Measurements from ENCODE around the gene AGAP2. TPM values are rescaled to one million over a fixed set of nuclear protein-coding genes. Genes with fewer than 3 reads are reported as not detected.
"Not testable (repeated sequence)": the region's sequence is repeated elsewhere in the genome, so short reads cannot be mapped to it uniquely, and the experiment has no call there.

Gene AGAP2
- total RNA-seq, 1 donor: 0.72 TPM

GRCh38 chr12:57688931-57689330 lies 49.6 kb downstream of the AGAP2 start:
- Histone ChIP-seq H3K27ac (ENCODE audit: low read depth, low read length) (no peak overlapping the region), H3K4me1 (ENCODE audit: insufficient read depth, low read length) (no peaks in the 10 kb centered on the region), H3K9me3 (ENCODE audit: low read depth, low read length) (no peaks in the 10 kb centered on the region), H2AFZ (ENCODE audit: low read length) (no peak overlapping the region), H4K20me1 (ENCODE audit: insufficient read depth, low read length) (no peaks in the 10 kb centered on the region), H3K36me3 (ENCODE audit: insufficient read depth, low read length) (no peaks in the 10 kb centered on the region), H3K4me2 (ENCODE audit: insufficient read depth, low read length) (no peak overlapping the region), H3K79me2 (ENCODE audit: insufficient read depth, low read length) (no peaks in the 10 kb centered on the region), H3K27me3 (ENCODE audit: insufficient read depth, low read length) (peaks cover 10% of the 10 kb centered on the region), H3K4me3 (ENCODE audit: insufficient read depth, low read length) (no peak overlapping the region)
- TF ChIP-seq CTCF (IDR thresholded peaks at IDR 0.05; ENCODE audit: extremely low read depth, low read depth, low read length): no peak
- no peak for DNase-seq (ENCODE audit: insufficient read length, low spot score, missing footprints)

GRCh38 chr12:57687862-57688261 lies 50.7 kb downstream of the AGAP2 start:
- H3K9me3 ChIP-seq (ENCODE audit: low read depth, low read length): no peaks in the 10 kb centered on the region
- H3K36me3 ChIP-seq (ENCODE audit: insufficient read depth, low read length): no peaks in the 10 kb centered on the region
- H3K4me3 ChIP-seq (ENCODE audit: insufficient read depth, low read length): no peak overlapping the region
- H2AFZ ChIP-seq (ENCODE audit: low read length): no peak overlapping the region
- H3K79me2 ChIP-seq (ENCODE audit: insufficient read depth, low read length): no peaks in the 10 kb centered on the region
- no peaks in the 10 kb centered on the region for H3K4me1 ChIP-seq (ENCODE audit: insufficient read depth, low read length)
- DNase-seq (ENCODE audit: insufficient read length, low spot score, missing footprints): no peak
- peaks cover 10% of the 10 kb centered on the region for H3K27me3 ChIP-seq (ENCODE audit: insufficient read depth, low read length)
- no peaks in the 10 kb centered on the region for H4K20me1 ChIP-seq (ENCODE audit: insufficient read depth, low read length)
- no peak overlapping the region for H3K27ac ChIP-seq (ENCODE audit: low read depth, low read length)
- no peak overlapping the region for H3K4me2 ChIP-seq (ENCODE audit: insufficient read depth, low read length)
- no peak for TF ChIP-seq CTCF (IDR thresholded peaks at IDR 0.05; ENCODE audit: extremely low read depth, low read depth, low read length)

GRCh38 chr12:57679697-57680096 lies 58.8 kb downstream of the AGAP2 start:
- no peak for DNase-seq (ENCODE audit: insufficient read length, low spot score, missing footprints)
- no peak overlapping the region for H3K4me3 ChIP-seq (ENCODE audit: insufficient read depth, low read length)
- H3K9me3 ChIP-seq (ENCODE audit: low read depth, low read length): no peaks in the 10 kb centered on the region

DNA sequence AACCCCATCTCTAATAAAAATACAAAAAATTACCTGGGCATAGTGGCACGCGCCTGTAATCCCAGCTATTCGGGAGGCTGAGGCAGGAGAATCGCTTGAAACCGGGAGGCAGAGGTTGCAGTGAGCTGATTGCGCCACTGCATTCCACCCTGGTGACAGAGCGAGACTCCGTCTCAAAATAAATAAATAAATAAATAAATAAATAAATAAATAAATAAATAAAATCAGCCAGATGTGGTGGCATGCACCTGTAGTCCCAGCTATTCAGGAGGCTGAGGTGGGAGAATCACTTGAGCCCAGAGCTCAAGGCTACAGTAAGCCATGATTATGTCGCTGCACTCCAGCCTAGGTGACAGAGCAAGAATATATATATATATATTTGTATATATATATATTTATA lies 60.6 kb downstream of the AGAP2 start:
- H3K27ac ChIP-seq (ENCODE audit: low read depth, low read length); H3K27me3 ChIP-seq (ENCODE audit: insufficient read depth, low read length); H3K4me2 ChIP-seq (ENCODE audit: insufficient read depth, low read length); H3K79me2 ChIP-seq (ENCODE audit: insufficient read depth, low read length); H4K20me1 ChIP-seq (ENCODE audit: insufficient read depth, low read length); H3K9me3 ChIP-seq (ENCODE audit: low read depth, low read length); DNase-seq (ENCODE audit: insufficient read length, low spot score, missing footprints); H3K36me3 ChIP-seq (ENCODE audit: insufficient read depth, low read length); H3K4me3 ChIP-seq (ENCODE audit: insufficient read depth, low read length); H2AFZ ChIP-seq (ENCODE audit: low read length); H3K4me1 ChIP-seq (ENCODE audit: insufficient read depth, low read length): not testable (repeated sequence)

More at GRCh38 chr12:57679697-57680096, 58.8 kb downstream of the AGAP2 start:
- Histone ChIP-seq H3K36me3 (ENCODE audit: insufficient read depth, low read length) (no peaks in the 10 kb centered on the region), H3K4me2 (ENCODE audit: insufficient read depth, low read length) (no peak overlapping the region), H3K4me1 (ENCODE audit: insufficient read depth, low read length) (no peaks in the 10 kb centered on the region), H3K79me2 (ENCODE audit: insufficient read depth, low read length) (no peaks in the 10 kb centered on the region), H4K20me1 (ENCODE audit: insufficient read depth, low read length) (no peaks in the 10 kb centered on the region), H3K27me3 (ENCODE audit: insufficient read depth, low read length) (peaks cover 3% of the 10 kb centered on the region), H3K27ac (ENCODE audit: low read depth, low read length) (no peak overlapping the region), H2AFZ (ENCODE audit: low read length) (no peak overlapping the region)
- no peak for TF ChIP-seq CTCF (IDR thresholded peaks at IDR 0.05; ENCODE audit: extremely low read depth, low read depth, low read length)
